Karpas-422 (cell line): Measurements from ENCODE around the gene DYRK1A. TPM values are rescaled to one million over a fixed set of nuclear protein-coding genes. Genes with fewer than 3 reads are reported as not detected.

ENCODE experiments used
- DNase-seq: peaks from one replicate; pipeline ENCODE4 v3.0.0-alpha.2; 2015
- H2AFZ ChIP-seq: fragments of 200-600 bp; sonication (generic); 2 replicates; pipeline ENCODE4 v1.6.1; 2014; ENCODE audit warnings: antibody characterized with exemption, low read length, mixed read lengths
- H3K27ac ChIP-seq: fragments of 200-600 bp; sonication (generic); 2 replicates; pipeline ENCODE4 v1.5.1; 2014; ENCODE audit warnings: mild to moderate bottlenecking, low read length, moderate library complexity
- H3K27me3 ChIP-seq: fragments of 200-600 bp; sonication (generic); 2 replicates; pipeline ENCODE4 v1.6.1; 2014; ENCODE audit warnings: low read length, mixed read lengths
- H3K36me3 ChIP-seq: fragments of 200-600 bp; sonication (generic); 2 replicates; pipeline ENCODE4 v1.6.1; 2014; ENCODE audit warnings: low read length, mixed read lengths; ENCODE audit not compliant: insufficient read depth
- H3K4me1 ChIP-seq: fragments of 200-600 bp; sonication (generic); 2 replicates; pipeline ENCODE4 v1.6.1; 2014; ENCODE audit warnings: mild to moderate bottlenecking, low read length, mixed read lengths
- H3K4me2 ChIP-seq: fragments of 200-600 bp; sonication (generic); 2 replicates; pipeline ENCODE4 v1.6.1; 2014; ENCODE audit warnings: low read length, low read depth, mild to moderate bottlenecking; ENCODE audit not compliant: poor library complexity, severe bottlenecking
- H3K4me3 ChIP-seq: fragments of 200-600 bp; sonication (generic); 2 replicates; pipeline ENCODE4 v1.5.1; 2014; ENCODE audit warnings: mild to moderate bottlenecking, antibody characterized with exemption, low read length, mixed read lengths
- H3K79me2 ChIP-seq: fragments of 200-600 bp; sonication (generic); 2 replicates; pipeline ENCODE4 v1.6.1; 2014; ENCODE audit warnings: mild to moderate bottlenecking, low read length, mixed read lengths
- H3K9ac ChIP-seq: fragments of 200-600 bp; sonication (generic); 2 replicates; pipeline ENCODE4 v1.6.0; 2014; ENCODE audit warnings: low read length
- H3K9me2 ChIP-seq: fragments of 200-600 bp; sonication (generic), shearing (Covaris generic); replicated peaks from 2 replicates; pipeline ENCODE4 v1.6.0; 2014; ENCODE audit warnings: mild to moderate bottlenecking, low read length, moderate library complexity; ENCODE audit not compliant: insufficient read depth
- H3K9me3 ChIP-seq: fragments of 300-700, 200-600 bp; sonication (generic); 2 replicates; pipeline ENCODE4 v1.6.1; 2014; ENCODE audit warnings: low read length, mixed read lengths
- H4K20me1 ChIP-seq: fragments of 200-600 bp; sonication (generic); 2 replicates; pipeline ENCODE4 v1.6.1; 2014; ENCODE audit warnings: mild to moderate bottlenecking, antibody characterized with exemption, low read length, low read depth; ENCODE audit not compliant: insufficient read depth
- total RNA-seq: library from RNA; depleted of rRNA; stranded (reverse); fragments of >200 nt; shearing (Covaris generic); gene quantifications from 2 replicates; pipeline ENCODE4 v1.2.3, GENCODE V29; 2014; ENCODE audit warnings: low replicate concordance

DYRK1A gene
- total RNA-seq, 1 experiment from 2014 or later = 98.2 TPM

GRCh38 chr21:37430184-37430821 lies 63.7 kb downstream of the DYRK1A start:
- peaks cover 46% of the 10 kb centered on the region for H3K36me3 ChIP-seq
- H3K27ac ChIP-seq = no peak overlapping the region
- H3K9me3 ChIP-seq = no peaks in the 10 kb centered on the region
- H3K4me3 ChIP-seq = no peak overlapping the region
- no peak overlapping the region for H3K4me2 ChIP-seq
- no peaks in the 10 kb centered on the region for H3K27me3 ChIP-seq
- H3K79me2 ChIP-seq = peaks cover 96% of the 10 kb centered on the region
- DNase-seq = no peak
- no peak overlapping the region for H2AFZ ChIP-seq
- H3K4me1 ChIP-seq = peaks cover 10% of the 10 kb centered on the region
- no peak overlapping the region for H3K9ac ChIP-seq
- H4K20me1 ChIP-seq = no peaks in the 10 kb centered on the region
- H3K9me2 ChIP-seq = no peaks in the 10 kb centered on the region

GRCh38 chr21:37431243-37431642 lies 64.7 kb downstream of the DYRK1A start:
- no peak overlapping the region for H3K27ac ChIP-seq

DNA sequence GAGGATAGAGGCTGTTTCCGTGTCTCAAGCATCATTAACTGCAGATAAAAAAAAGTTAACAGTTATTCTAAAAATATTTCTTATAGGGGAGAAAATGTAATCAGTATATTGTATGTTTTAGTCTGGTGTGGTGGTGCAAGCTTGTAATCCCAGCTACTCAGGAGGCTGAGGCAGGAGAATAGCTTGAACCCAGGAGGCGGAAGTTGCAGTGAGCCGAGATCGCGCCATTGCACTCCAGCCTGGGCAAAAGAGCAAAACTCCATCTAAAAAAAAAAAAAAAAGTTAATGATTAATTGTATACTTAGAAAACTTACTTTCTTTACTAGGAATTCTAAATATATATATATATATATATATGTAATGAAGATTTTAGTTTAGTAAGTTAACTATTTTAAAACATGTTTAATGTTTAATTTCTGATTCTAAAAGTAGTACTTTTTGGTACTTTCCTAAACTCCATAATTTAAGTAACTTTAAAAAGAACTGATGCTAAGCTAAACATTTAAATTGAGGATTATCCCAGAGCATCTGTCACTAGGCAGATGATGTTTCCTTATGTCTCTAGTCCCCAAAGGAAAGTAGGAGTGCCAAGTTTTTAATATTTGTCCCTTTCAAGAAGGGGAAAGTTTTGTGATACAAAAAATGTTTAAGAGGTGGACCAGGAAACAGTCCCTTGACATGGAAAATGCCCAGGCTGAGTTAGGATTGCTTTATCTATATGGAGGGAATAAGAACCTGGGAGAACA lies 66.3 kb downstream of the DYRK1A start:
- no peak overlapping the region for H3K4me2 ChIP-seq
- no peaks in the 10 kb centered on the region for H3K9me3 ChIP-seq
- H2AFZ ChIP-seq = no peak overlapping the region
- H3K27ac ChIP-seq = no peak overlapping the region
- peaks cover 41% of the 10 kb centered on the region for H3K36me3 ChIP-seq
- no peak overlapping the region for H3K9ac ChIP-seq
- no peaks in the 10 kb centered on the region for H4K20me1 ChIP-seq
- H3K4me3 ChIP-seq = no peak overlapping the region
- H3K79me2 ChIP-seq = peaks cover 98% of the 10 kb centered on the region
- no peaks in the 10 kb centered on the region for H3K9me2 ChIP-seq
- H3K4me1 ChIP-seq = peaks cover 21% of the 10 kb centered on the region
- no peak for DNase-seq
- H3K27me3 ChIP-seq = no peaks in the 10 kb centered on the region

More at GRCh38 chr21:37431243-37431642, 64.7 kb downstream of the DYRK1A start:
- no peak overlapping the region for H3K9ac ChIP-seq
- no peaks in the 10 kb centered on the region for H3K9me2 ChIP-seq
- peaks cover 96% of the 10 kb centered on the region for H3K79me2 ChIP-seq
- DNase-seq = no peak
- no peaks in the 10 kb centered on the region for H4K20me1 ChIP-seq
- H3K27me3 ChIP-seq = no peaks in the 10 kb centered on the region
- H3K9me3 ChIP-seq = no peaks in the 10 kb centered on the region
- peaks cover 20% of the 10 kb centered on the region for H3K4me1 ChIP-seq
- no peak overlapping the region for H3K4me3 ChIP-seq
- peaks cover 42% of the 10 kb centered on the region for H3K36me3 ChIP-seq
- H3K4me2 ChIP-seq = no peak overlapping the region
- no peak overlapping the region for H2AFZ ChIP-seq

- Histone ChIP-seq H3K9me3 (no peaks in the 10 kb centered on the region), H3K4me2 (no peak overlapping the region), H3K9me2 (no peaks in the 10 kb centered on the region), H3K79me2 (peaks cover 98% of the 10 kb centered on the region), H3K36me3 (peaks cover 35% of the 10 kb centered on the region), H3K27me3 (no peaks in the 10 kb centered on the region), H4K20me1 (no peaks in the 10 kb centered on the region), H3K4me1 (peaks cover 21% of the 10 kb centered on the region), H3K27ac (no peak overlapping the region), H2AFZ (no peak overlapping the region), H3K9ac (no peak overlapping the region), H3K4me3 (no peak overlapping the region)
- DNase-seq = no peak
Observed at GRCh38 chr21:37433456-37433840, 66.9 kb downstream of the DYRK1A start.

GRCh38 chr21:37435120-37435519 lies 68.5 kb downstream of the DYRK1A start:
- peaks cover 25% of the 10 kb centered on the region for H3K36me3 ChIP-seq
- H3K79me2 ChIP-seq = peaks cover 98% of the 10 kb centered on the region
- no peaks in the 10 kb centered on the region for H3K27me3 ChIP-seq
- no peak overlapping the region for H2AFZ ChIP-seq
- H3K4me1 ChIP-seq = peaks cover 21% of the 10 kb centered on the region
- DNase-seq = peak; percentile 71
- H3K9ac ChIP-seq = no peak overlapping the region
- H3K9me2 ChIP-seq = no peaks in the 10 kb centered on the region
- no peak overlapping the region for H3K4me2 ChIP-seq
- no peaks in the 10 kb centered on the region for H3K9me3 ChIP-seq
- peak overlapping the region; percentile 27; the same call in 1 of the 2 replicates for H3K27ac ChIP-seq
- H3K4me3 ChIP-seq = no peak overlapping the region
- no peaks in the 10 kb centered on the region for H4K20me1 ChIP-seq

GRCh38 chr21:37435711-37436110 lies 69.1 kb downstream of the DYRK1A start:
- Histone ChIP-seq H3K9me2 (no peaks in the 10 kb centered on the region), H3K4me2 (no peak overlapping the region)

DNA sequence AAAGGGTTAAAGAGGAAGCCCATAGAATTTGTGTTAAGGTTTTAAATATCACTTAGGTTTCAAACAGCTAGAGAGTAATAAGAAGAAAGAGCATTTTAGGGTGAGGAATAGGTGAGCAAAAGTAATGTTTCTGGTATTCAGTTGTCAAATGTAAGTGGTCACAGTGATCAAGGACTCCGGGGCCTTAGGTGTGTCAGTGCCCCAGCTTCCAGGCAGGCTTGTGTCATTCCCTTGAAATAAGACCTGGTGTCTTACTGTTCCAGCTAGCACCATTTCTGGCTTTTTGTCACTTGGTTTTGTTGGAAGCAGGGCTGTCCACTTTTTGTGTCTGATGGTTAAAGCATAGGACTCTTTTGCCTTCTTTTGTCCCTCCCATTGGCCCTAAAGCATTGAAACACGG lies 69.6 kb downstream of the DYRK1A start:
- H3K4me1 ChIP-seq = peaks cover 23% of the 10 kb centered on the region
- no peak overlapping the region for H3K4me3 ChIP-seq
- no peak overlapping the region for H3K4me2 ChIP-seq
- no peaks in the 10 kb centered on the region for H3K9me3 ChIP-seq
- H3K79me2 ChIP-seq = peaks cover 98% of the 10 kb centered on the region
- H3K27me3 ChIP-seq = no peaks in the 10 kb centered on the region
- no peaks in the 10 kb centered on the region for H4K20me1 ChIP-seq
- H3K9ac ChIP-seq = no peak overlapping the region
- H3K9me2 ChIP-seq = no peaks in the 10 kb centered on the region
- peaks cover 14% of the 10 kb centered on the region; the same call in 1 of the 2 replicates for H3K36me3 ChIP-seq
- DNase-seq = no peak
- no peak overlapping the region for H2AFZ ChIP-seq
- peak overlapping the region; percentile 27; the same call in 1 of the 2 replicates for H3K27ac ChIP-seq

More at GRCh38 chr21:37435711-37436110, 69.1 kb downstream of the DYRK1A start:
- Histone ChIP-seq H3K36me3 (peaks cover 19% of the 10 kb centered on the region), H3K9me3 (no peaks in the 10 kb centered on the region), H4K20me1 (no peaks in the 10 kb centered on the region), H2AFZ (no peak overlapping the region), H3K79me2 (peaks cover 98% of the 10 kb centered on the region), H3K27me3 (no peaks in the 10 kb centered on the region), H3K4me1 (peaks cover 21% of the 10 kb centered on the region), H3K27ac (peak overlapping the region; percentile 27), H3K4me3 (no peak overlapping the region), H3K9ac (no peak overlapping the region)
- DNase-seq = no peak

- no peak for DNase-seq
- no peak overlapping the region for H3K9ac ChIP-seq
- H3K4me1 ChIP-seq = peaks cover 37% of the 10 kb centered on the region
- H3K4me2 ChIP-seq = no peak overlapping the region
- H4K20me1 ChIP-seq = 0 out of 2 replicates have a peak, but pooled peaks cover 2% of the 10 kb centered on the region
- no peaks in the 10 kb centered on the region for H3K9me3 ChIP-seq
- no peak overlapping the region for H3K4me3 ChIP-seq
- H3K27ac ChIP-seq = no peak overlapping the region
- peaks cover 9% of the 10 kb centered on the region; the same call in 1 of the 2 replicates for H3K36me3 ChIP-seq
- H3K79me2 ChIP-seq = peaks cover 98% of the 10 kb centered on the region
- H3K27me3 ChIP-seq = no peaks in the 10 kb centered on the region
- no peaks in the 10 kb centered on the region for H3K9me2 ChIP-seq
- H2AFZ ChIP-seq = no peak overlapping the region
Observed at GRCh38 chr21:37437376-37438080, 71.0 kb downstream of the DYRK1A start.
